Transverse colon (tissue), 4 donors: ENCODE data around the gene B4GAT1. TPM values are rescaled to one million over a fixed set of nuclear protein-coding genes. Genes with fewer than 3 reads are reported as not detected.

Experiments used
- small RNA-seq, 4 donors: library from RNA; depleted of rRNA; stranded (forward); fragments of <200 nt; gene quantifications; one replicate each; pipeline ENCODE3, GENCODE V24; 2016
- total RNA-seq, 4 donors: library from RNA; depleted of rRNA; stranded (reverse); fragments of >200 nt; gene quantifications; one replicate each; pipeline ENCODE4 v1.1.0, GENCODE V29; 2016

B4GAT1 gene
- total RNA-seq, 4 donors from 2014 or later: 21.8 to 31.8 (median 23.6) TPM

Small RNAs within 50 kb of the gene (small RNA-seq; reads per million reads assigned to genes)
- gene RF00017: 0 reads per million in 4 donors
- 0 to 0.36 (median 0) reads per million in 4 donors for gene RNU1-84P

Other genes with a start within 250 kb of the B4GAT1 start
- 10 to 100 TPM in 2 of 4 donors, 1 to 10 TPM in 2; 5.1 to 15.6 (median 11.1) TPM for gene KLC2, start 89.9 kb downstream of the B4GAT1 start, total RNA-seq
- gene RAB1B, start 79.0 kb downstream of the B4GAT1 start, total RNA-seq: 100 to 1,000 TPM in 3 of 4 donors, 10 to 100 TPM in 1; 89.8 to 141 (median 131) TPM
- gene CNIH2, start 69.5 kb downstream of the B4GAT1 start, total RNA-seq: under 1 TPM in 1 of 4 donors, not detected in 3; 0.41 TPM
- gene YIF1A, start 58.5 kb downstream of the B4GAT1 start, total RNA-seq: 10 to 100 TPM; 60.6 to 99.7 (median 72.3) TPM
- under 1 TPM in 2 of 4 donors, not detected in 2; 0.55 to 0.75 TPM for gene TMEM151A, start 55.7 kb downstream of the B4GAT1 start, total RNA-seq
- gene CD248, start 30.6 kb downstream of the B4GAT1 start, total RNA-seq: 10 to 100 TPM in 1 of 4 donors, 1 to 10 TPM in 3; 2.6 to 36.2 (median 6.5) TPM
- 10 to 100 TPM in 3 of 4 donors, 1 to 10 TPM in 1; 8.8 to 43.8 (median 14.4) TPM for gene RIN1, start 11.2 kb downstream of the B4GAT1 start, total RNA-seq
- 100 to 1,000 TPM in 1 of 4 donors, 10 to 100 TPM in 3; 34.0 to 178 (median 63.1) TPM for gene BRMS1, start 2.5 kb downstream of the B4GAT1 start, total RNA-seq
- gene SLC29A2, start 24.1 kb upstream of the B4GAT1 start, total RNA-seq: 10 to 100 TPM in 3 of 4 donors, 1 to 10 TPM in 1; 7.5 to 32.4 (median 14.4) TPM
- under 1 TPM in 1 of 4 donors, not detected in 3; 0.16 TPM for gene NPAS4, start 73.4 kb upstream of the B4GAT1 start, total RNA-seq
- 100 to 1,000 TPM in 1 of 4 donors, 10 to 100 TPM in 3; 39.6 to 127 (median 43.5) TPM for gene MRPL11, start 91.2 kb upstream of the B4GAT1 start, total RNA-seq
- gene PELI3, start 119.3 kb upstream of the B4GAT1 start, total RNA-seq: 10 to 100 TPM in 1 of 4 donors, 1 to 10 TPM in 3; 1.2 to 14.2 (median 7.8) TPM
- 100 to 1,000 TPM in 1 of 4 donors, 10 to 100 TPM in 3; 32.8 to 116 (median 53.4) TPM for gene DPP3, start 132.8 kb upstream of the B4GAT1 start, total RNA-seq
- gene BBS1, start 163.0 kb upstream of the B4GAT1 start, total RNA-seq: 100 to 1,000 TPM in 1 of 4 donors, 10 to 100 TPM in 3; 33.3 to 146 (median 56.0) TPM
- gene ZDHHC24, start 198.4 kb upstream of the B4GAT1 start, total RNA-seq: 10 to 100 TPM; 12.1 to 34.4 (median 13.8) TPM
- not detected for gene ACTN3, start 199.3 kb upstream of the B4GAT1 start, total RNA-seq
- 10 to 100 TPM; 23.5 to 80.6 (median 39.0) TPM for gene CTSF, start 221.0 kb upstream of the B4GAT1 start, total RNA-seq
- under 1 TPM in 2 of 4 donors, not detected in 2; 0.32 to 0.96 TPM for gene CCDC87, start 245.4 kb upstream of the B4GAT1 start, total RNA-seq
- gene CCS, start 245.6 kb upstream of the B4GAT1 start, total RNA-seq: 10 to 100 TPM; 37.4 to 82.0 (median 49.5) TPM